PC-3 (cell line): ENCODE measurements around the gene RAI14.

Experiments
- EZH2 ChIP-seq: fragments of 300-600 bp; sonication (generic); IDR thresholded peaks from one replicate; pipeline ENCODE4 v1.6.1; 2017; ENCODE audit warnings: antibody characterized with exemption, mild to moderate bottlenecking, low read length; ENCODE audit not compliant: unreplicated experiment
- EZH2phosphoT487 ChIP-seq: fragments of 300-600 bp; sonication (generic); IDR thresholded peaks from 2 replicates; pipeline ENCODE4 v1.6.1; 2018; ENCODE audit warnings: mild to moderate bottlenecking, antibody characterized with exemption, low read length, borderline replicate concordance
- TF ChIP-seq, protein P1 (sequence below): fragments of 300-600 bp; sonication (generic); conservative IDR thresholded peaks from 2 replicates; pipeline ENCODE4 v1.5.1; 2017; ENCODE audit warnings: antibody characterized with exemption, low read depth, mild to moderate bottlenecking, low read length

DNA sequence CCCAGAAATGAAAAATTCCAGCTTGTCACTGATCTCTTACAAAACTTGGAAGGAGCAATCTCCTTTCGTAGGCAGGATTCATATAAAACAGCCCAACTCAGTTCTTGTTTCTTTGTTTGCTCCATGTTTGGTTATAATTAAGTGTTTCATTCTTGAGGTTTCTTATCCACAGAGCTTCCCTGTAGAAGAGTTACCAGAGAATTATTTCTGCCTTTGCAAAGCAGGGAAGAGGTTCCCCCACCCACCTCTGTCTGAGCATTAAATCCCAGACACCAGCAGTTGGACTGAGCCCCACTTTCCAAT is 34.1 kb upstream of the RAI14 start:
- TF ChIP-seq, protein P1, sequence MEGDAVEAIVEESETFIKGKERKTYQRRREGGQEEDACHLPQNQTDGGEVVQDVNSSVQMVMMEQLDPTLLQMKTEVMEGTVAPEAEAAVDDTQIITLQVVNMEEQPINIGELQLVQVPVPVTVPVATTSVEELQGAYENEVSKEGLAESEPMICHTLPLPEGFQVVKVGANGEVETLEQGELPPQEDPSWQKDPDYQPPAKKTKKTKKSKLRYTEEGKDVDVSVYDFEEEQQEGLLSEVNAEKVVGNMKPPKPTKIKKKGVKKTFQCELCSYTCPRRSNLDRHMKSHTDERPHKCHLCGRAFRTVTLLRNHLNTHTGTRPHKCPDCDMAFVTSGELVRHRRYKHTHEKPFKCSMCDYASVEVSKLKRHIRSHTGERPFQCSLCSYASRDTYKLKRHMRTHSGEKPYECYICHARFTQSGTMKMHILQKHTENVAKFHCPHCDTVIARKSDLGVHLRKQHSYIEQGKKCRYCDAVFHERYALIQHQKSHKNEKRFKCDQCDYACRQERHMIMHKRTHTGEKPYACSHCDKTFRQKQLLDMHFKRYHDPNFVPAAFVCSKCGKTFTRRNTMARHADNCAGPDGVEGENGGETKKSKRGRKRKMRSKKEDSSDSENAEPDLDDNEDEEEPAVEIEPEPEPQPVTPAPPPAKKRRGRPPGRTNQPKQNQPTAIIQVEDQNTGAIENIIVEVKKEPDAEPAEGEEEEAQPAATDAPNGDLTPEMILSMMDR = no peak
- TF ChIP-seq EZH2 (no peak), EZH2phosphoT487 (no peak)
